ENCODE results near the gene TMEM178A.

DNA sequence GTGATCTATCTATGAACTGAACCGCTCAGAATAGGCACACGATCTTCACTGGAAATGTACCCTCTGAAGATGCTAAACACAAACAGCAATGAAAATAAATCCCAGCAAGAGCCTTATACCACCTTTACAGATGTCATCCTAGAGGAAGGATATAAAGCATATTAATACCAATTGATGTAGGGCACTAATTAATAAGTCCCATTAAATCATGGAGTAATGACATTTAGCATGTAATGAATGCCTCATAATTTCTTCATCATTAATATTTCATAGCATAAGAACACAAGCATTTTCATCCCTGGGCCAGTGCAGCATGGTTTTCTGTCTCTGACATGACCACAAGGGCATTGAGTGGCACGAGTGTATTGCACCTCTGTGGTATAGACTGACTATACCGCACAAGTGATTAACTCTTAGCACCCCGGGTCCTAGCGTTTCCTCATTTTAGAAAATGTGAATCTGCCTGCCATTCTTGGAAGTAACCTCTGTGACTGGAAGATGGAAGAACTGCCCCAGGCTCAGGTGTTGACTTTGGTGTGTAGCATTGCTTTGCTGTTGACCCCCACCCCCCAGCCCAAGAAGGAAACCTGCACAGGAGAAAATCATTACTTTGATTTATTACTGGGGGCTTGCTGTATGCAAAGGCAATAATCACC, 1.4 kb upstream of the TMEM178A start:
- TF ChIP-seq, protein P1, sequence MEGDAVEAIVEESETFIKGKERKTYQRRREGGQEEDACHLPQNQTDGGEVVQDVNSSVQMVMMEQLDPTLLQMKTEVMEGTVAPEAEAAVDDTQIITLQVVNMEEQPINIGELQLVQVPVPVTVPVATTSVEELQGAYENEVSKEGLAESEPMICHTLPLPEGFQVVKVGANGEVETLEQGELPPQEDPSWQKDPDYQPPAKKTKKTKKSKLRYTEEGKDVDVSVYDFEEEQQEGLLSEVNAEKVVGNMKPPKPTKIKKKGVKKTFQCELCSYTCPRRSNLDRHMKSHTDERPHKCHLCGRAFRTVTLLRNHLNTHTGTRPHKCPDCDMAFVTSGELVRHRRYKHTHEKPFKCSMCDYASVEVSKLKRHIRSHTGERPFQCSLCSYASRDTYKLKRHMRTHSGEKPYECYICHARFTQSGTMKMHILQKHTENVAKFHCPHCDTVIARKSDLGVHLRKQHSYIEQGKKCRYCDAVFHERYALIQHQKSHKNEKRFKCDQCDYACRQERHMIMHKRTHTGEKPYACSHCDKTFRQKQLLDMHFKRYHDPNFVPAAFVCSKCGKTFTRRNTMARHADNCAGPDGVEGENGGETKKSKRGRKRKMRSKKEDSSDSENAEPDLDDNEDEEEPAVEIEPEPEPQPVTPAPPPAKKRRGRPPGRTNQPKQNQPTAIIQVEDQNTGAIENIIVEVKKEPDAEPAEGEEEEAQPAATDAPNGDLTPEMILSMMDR (IDR thresholded peaks at IDR 0.05) = no peak
- TF ChIP-seq POLR2A (IDR thresholded peaks at IDR 0.05) = no peak
